ENCODE data around the gene ALG9. TPM values are rescaled to one million over a fixed set of nuclear protein-coding genes. Genes with fewer than 3 reads are reported as not detected.
A peak's percentile ranks its signal among the peaks of the same experiment; 100 is the strongest.

The ALG9 gene
- total RNA-seq, 2 donors from 2014 or later: 25.3 to 26.6 TPM

- DNase-seq: no peak
- peak overlapping the region; percentile 74 for H3K4me3 Mint-ChIP-seq
Observed at GRCh38 chr11:111878385-111878848, 7.0 kb upstream of the ALG9 start.

DNA sequence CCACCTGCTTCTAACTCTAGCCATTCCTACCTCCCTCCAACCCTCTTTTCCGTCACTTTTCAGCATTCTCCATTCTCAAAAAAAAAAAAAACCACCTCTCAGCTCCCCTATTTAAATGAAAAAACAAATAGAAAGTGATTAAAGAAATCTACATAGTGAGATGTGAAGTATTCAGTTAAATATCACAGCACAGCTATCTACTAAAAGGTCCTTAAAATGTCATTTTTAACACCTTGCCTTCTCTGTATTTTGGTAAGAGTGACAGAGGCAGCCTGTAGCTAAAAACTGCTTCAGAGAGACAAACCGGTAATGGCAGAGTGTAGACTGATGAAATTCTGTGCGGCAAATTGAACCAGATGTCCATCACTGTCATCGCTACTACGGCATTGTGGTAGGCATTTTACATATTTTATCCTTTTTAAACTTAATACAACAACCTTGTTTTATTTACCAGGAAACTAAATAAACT lies 346 bp upstream of the ALG9 start:
- WGBS, 2 experiments (ENCODE audit: insufficient coverage in 1 of 2, insufficient read length in 1 of 2): 77 to 95% methylated on average over 2 to 5 of the region's 5 CpGs
- H3K36me3 ChIP-seq (ENCODE audit: control insufficient read depth, insufficient read depth, low read length): peaks cover 7% of the 10 kb centered on the region
- no peaks in the 10 kb centered on the region for H3K9me3 ChIP-seq (ENCODE audit: control insufficient read depth, low read length)
- Mint-ChIP-seq H3K9me3 (no peaks in the 10 kb centered on the region), H3K36me3 (ENCODE audit: low read depth) (peaks cover 17% of the 10 kb centered on the region), H3K27me3 (ENCODE audit: insufficient read depth) (no peaks in the 10 kb centered on the region), H3K4me1 (peaks cover 9% of the 10 kb centered on the region), H3K27ac (peak overlapping the region; percentile 73), H3K4me3 (peak overlapping the region; percentile 87)
- H3K27me3 ChIP-seq (ENCODE audit: control insufficient read depth, insufficient read depth, low read length, poor library complexity, severe bottlenecking): no peaks in the 10 kb centered on the region
- TF ChIP-seq, protein P1, sequence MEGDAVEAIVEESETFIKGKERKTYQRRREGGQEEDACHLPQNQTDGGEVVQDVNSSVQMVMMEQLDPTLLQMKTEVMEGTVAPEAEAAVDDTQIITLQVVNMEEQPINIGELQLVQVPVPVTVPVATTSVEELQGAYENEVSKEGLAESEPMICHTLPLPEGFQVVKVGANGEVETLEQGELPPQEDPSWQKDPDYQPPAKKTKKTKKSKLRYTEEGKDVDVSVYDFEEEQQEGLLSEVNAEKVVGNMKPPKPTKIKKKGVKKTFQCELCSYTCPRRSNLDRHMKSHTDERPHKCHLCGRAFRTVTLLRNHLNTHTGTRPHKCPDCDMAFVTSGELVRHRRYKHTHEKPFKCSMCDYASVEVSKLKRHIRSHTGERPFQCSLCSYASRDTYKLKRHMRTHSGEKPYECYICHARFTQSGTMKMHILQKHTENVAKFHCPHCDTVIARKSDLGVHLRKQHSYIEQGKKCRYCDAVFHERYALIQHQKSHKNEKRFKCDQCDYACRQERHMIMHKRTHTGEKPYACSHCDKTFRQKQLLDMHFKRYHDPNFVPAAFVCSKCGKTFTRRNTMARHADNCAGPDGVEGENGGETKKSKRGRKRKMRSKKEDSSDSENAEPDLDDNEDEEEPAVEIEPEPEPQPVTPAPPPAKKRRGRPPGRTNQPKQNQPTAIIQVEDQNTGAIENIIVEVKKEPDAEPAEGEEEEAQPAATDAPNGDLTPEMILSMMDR (conservative IDR thresholded peaks at IDR 0.05): no peak
- H3K4me1 ChIP-seq (ENCODE audit: control insufficient read depth, insufficient read depth, low read length): no peaks in the 10 kb centered on the region
- no peak overlapping the region for H3K27ac ChIP-seq (ENCODE audit: low read depth, low read length)
- DNase-seq: no peak
- H3K4me3 ChIP-seq (ENCODE audit: low read length): peak overlapping the region; percentile 95
- peak overlapping the region; percentile 48 for H3K9ac ChIP-seq (ENCODE audit: extremely low read depth, low read length, poor library complexity, severe bottlenecking)

More at GRCh38 chr11:111878385-111878848, 7.0 kb upstream of the ALG9 start:
- H3K4me1 Mint-ChIP-seq: peaks cover 12% of the 10 kb centered on the region
- Histone ChIP-seq H3K36me3 (ENCODE audit: control insufficient read depth, insufficient read depth, low read length) (no peaks in the 10 kb centered on the region), H3K27me3 (ENCODE audit: control insufficient read depth, insufficient read depth, low read length, poor library complexity, severe bottlenecking) (no peaks in the 10 kb centered on the region), H3K4me1 (ENCODE audit: control insufficient read depth, insufficient read depth, low read length) (peaks cover 2% of the 10 kb centered on the region), H3K9me3 (ENCODE audit: control insufficient read depth, low read length) (no peaks in the 10 kb centered on the region), H3K9ac (ENCODE audit: extremely low read depth, low read length, poor library complexity, severe bottlenecking) (peak overlapping the region; percentile 73), H3K27ac (ENCODE audit: low read depth, low read length) (peak overlapping the region; percentile 97), H3K4me3 (ENCODE audit: low read length) (peak overlapping the region; percentile 96)
- TF ChIP-seq, protein P1 (conservative IDR thresholded peaks at IDR 0.05): no peak
- H3K27me3 Mint-ChIP-seq (ENCODE audit: insufficient read depth): peaks cover 4% of the 10 kb centered on the region
- no peaks in the 10 kb centered on the region for H3K36me3 Mint-ChIP-seq (ENCODE audit: low read depth)
- H3K9me3 Mint-ChIP-seq: no peaks in the 10 kb centered on the region
- 3% methylated on average over 10 to 13 of the region's 13 CpGs for WGBS, 2 experiments (ENCODE audit: insufficient coverage in 1 of 2, insufficient read length in 1 of 2)
- peak overlapping the region; percentile 90 for H3K27ac Mint-ChIP-seq

DNA sequence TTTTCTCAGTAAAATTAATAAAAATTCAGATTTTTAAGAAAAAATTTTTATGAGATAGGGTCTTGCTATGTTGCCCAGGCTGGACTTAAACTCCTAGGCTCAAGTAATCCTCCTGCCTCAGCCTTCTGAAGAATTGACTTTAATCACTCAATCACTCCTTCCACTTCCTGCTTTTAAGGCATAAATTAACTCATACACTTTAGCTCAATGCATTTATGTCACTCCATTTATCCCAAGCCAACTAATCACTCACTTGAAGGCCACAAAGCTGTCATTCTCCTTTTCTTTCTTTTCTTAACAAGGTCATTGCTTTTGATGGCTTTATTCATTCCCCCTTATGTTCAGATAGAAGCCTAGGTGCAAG lies 877 bp downstream of the ALG9 start:
- H3K4me3 ChIP-seq (ENCODE audit: low read length): peak overlapping the region; percentile 95
- peak overlapping the region; percentile 48 for H3K9ac ChIP-seq (ENCODE audit: extremely low read depth, low read length, poor library complexity, severe bottlenecking)
- peaks cover 14% of the 10 kb centered on the region for H3K36me3 ChIP-seq (ENCODE audit: control insufficient read depth, insufficient read depth, low read length)
- no peaks in the 10 kb centered on the region for H3K27me3 Mint-ChIP-seq (ENCODE audit: insufficient read depth)
- TF ChIP-seq, protein P1 (conservative IDR thresholded peaks at IDR 0.05): no peak
- H3K4me1 Mint-ChIP-seq: peaks cover 9% of the 10 kb centered on the region
- H3K36me3 Mint-ChIP-seq (ENCODE audit: low read depth): peaks cover 24% of the 10 kb centered on the region
- DNase-seq: no peak
- no peaks in the 10 kb centered on the region for H3K27me3 ChIP-seq (ENCODE audit: control insufficient read depth, insufficient read depth, low read length, poor library complexity, severe bottlenecking)
- no peaks in the 10 kb centered on the region for H3K9me3 ChIP-seq (ENCODE audit: control insufficient read depth, low read length)
- no peaks in the 10 kb centered on the region for H3K4me1 ChIP-seq (ENCODE audit: control insufficient read depth, insufficient read depth, low read length)
- H3K9me3 Mint-ChIP-seq: no peaks in the 10 kb centered on the region
- H3K4me3 Mint-ChIP-seq: peak overlapping the region; percentile 87
- H3K27ac ChIP-seq (ENCODE audit: low read depth, low read length): no peak overlapping the region
- peak overlapping the region; percentile 92 for H3K27ac Mint-ChIP-seq
